Heart left ventricle (tissue), 13 donors: Measurements from ENCODE around the gene ARMH3.

Experiments
- CTCF ChIP-seq, 12 donors: fragments of 200-600 bp; sonication (generic) in 4 of 12; IDR thresholded peaks; one replicate each; pipeline versions ENCODE4 v1.5.0 to v1.8.0; 2018 to 2022; ENCODE audit warnings: antibody characterized with exemption in 12 of 12, mild to moderate bottlenecking in 5 of 12
- POLR2A ChIP-seq, 2 donors: fragments of 450-650 bp; IDR thresholded peaks; one replicate each; pipeline ENCODE4 v1.6.1; 2017; ENCODE audit warnings: antibody characterized with exemption in 2 of 2, mild to moderate bottlenecking in 2 of 2, moderate library complexity in 2 of 2
- donor health status: ischemic (EF 13 %, LVEDD 7.1; RV severe dilation, severe dysfunction).
- donor health status: DM: no; HTN: yes; CAD: no.
- donor health status: DM: no; HTN: no; CAD: no.
- donor health status: ischemic (EF 25% LVEDD 6.9; RV normal size, moderate dysfunction).
- donor health status: ischemic (EF 25% LVEDD 5.7; RV mildly dilated, moderate dysfunction).
- donor health status: ischemic (EF 35%, LVEDD 5.7; RV mildly dilated, moderate dysfunction).
- donor health status: nonischemic (EF 11% LVEDD 7.7; RV severe dilation, severe dysfunction).
- donor health status: DM: yes; HTN: yes; CAD: no.
- donor health status: PGD.
- donor health status: ischemic (EF 29% LVEDD 5.4; RV normal size, mild dysfunction).
- donor health status: nonischemic (EF 23%, LVEDD 6.1; RV moderate dilation, normal function).

- TF ChIP-seq CTCF (IDR thresholded peaks at IDR 0.05) (no peak), POLR2A (IDR thresholded peaks at IDR 0.05) (no peak)
Observed at GRCh38 chr10:101835362-101835761, 220.6 kb downstream of the ARMH3 start.
